GM12874 (cell line): ENCODE data around the gene IL1RAPL1.

Experiments used
- CTCF ChIP-seq: IDR thresholded peaks from 2 replicates; pipeline ENCODE4 v1.5.1; 2011; ENCODE audit warnings: low read depth, mild to moderate bottlenecking, control low read depth, low read length, moderate library complexity; ENCODE audit not compliant: insufficient read depth

IL1RAPL1 gene

GRCh38 chrX:29535212-29536162 is 948.2 kb downstream of the IL1RAPL1 start:
- no peak for TF ChIP-seq CTCF

GRCh38 chrX:29541038-29541437 is 953.8 kb downstream of the IL1RAPL1 start:
- TF ChIP-seq CTCF: no peak

- no peak for TF ChIP-seq CTCF
Observed at GRCh38 chrX:29542152-29542551, 954.9 kb downstream of the IL1RAPL1 start.

GRCh38 chrX:29545878-29546277 is 958.6 kb downstream of the IL1RAPL1 start:
- no peak for TF ChIP-seq CTCF

GRCh38 chrX:29547877-29548276 is 960.6 kb downstream of the IL1RAPL1 start:
- no peak for TF ChIP-seq CTCF

GRCh38 chrX:29553542-29553941 is 966.3 kb downstream of the IL1RAPL1 start:
- no peak for TF ChIP-seq CTCF

- TF ChIP-seq CTCF: no peak
Observed at GRCh38 chrX:29555465-29556091, 968.3 kb downstream of the IL1RAPL1 start.
